ENCODE measurements around the gene KATNB1.
"Not testable (repeated sequence)": the region's sequence is repeated elsewhere in the genome, so short reads cannot be mapped to it uniquely, and the experiment has no call there.

KATNB1 gene

DNA sequence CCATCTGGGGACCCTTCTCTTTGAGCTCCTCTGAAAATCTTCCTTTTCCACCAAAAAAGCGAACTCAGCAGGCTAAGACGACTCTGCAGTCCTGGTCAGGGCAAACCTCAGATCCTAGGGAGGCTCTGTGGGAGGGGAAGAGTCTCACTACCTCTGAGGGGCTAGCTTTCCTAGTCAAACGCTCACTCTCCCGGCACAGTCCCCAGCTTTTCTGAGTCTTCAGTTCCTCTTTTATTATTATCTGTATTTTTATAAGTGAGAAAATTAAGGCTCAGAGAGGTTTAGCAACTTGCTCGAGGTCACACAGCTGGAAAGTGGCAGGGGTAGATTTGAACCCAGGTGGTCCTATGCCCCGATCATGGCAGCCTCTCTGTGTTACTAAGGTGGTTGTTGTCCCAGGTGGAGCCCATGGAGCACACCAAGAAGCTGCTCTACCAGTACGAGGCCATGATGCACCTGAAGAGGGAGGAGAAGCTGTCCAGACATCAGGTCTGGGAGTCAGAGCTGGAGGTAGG is 9.1 kb upstream of the KATNB1 start:
- DNase-seq = no peak

- no peak for DNase-seq
Measured at GRCh38 chr16:57727610-57728009, 8.0 kb upstream of the KATNB1 start.

GRCh38 chr16:57728336-57729181 is 7.0 kb upstream of the KATNB1 start:
- DNase-seq = no peak

- no peak for DNase-seq
Measured at GRCh38 chr16:57729182-57729484, 6.4 kb upstream of the KATNB1 start.

DNA sequence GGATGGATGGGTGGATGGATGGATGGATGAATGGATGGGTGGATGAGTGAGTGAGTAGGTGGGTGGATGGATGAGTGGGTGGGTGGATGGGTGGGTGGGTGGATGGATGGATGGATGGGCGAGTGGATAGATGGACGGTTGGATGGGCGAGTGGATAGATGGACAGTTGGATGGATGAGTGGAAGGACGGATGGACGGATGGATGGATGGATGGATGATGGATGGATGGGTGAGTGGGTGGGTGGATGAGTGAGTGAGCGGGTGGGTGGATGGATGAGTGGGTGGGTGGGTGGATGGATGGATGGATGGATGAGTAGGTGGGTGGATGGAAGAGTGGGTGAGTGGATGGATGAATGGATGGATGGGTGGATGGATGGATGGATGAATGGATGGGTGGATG is 5.7 kb upstream of the KATNB1 start:
- not testable (repeated sequence) for DNase-seq

DNA sequence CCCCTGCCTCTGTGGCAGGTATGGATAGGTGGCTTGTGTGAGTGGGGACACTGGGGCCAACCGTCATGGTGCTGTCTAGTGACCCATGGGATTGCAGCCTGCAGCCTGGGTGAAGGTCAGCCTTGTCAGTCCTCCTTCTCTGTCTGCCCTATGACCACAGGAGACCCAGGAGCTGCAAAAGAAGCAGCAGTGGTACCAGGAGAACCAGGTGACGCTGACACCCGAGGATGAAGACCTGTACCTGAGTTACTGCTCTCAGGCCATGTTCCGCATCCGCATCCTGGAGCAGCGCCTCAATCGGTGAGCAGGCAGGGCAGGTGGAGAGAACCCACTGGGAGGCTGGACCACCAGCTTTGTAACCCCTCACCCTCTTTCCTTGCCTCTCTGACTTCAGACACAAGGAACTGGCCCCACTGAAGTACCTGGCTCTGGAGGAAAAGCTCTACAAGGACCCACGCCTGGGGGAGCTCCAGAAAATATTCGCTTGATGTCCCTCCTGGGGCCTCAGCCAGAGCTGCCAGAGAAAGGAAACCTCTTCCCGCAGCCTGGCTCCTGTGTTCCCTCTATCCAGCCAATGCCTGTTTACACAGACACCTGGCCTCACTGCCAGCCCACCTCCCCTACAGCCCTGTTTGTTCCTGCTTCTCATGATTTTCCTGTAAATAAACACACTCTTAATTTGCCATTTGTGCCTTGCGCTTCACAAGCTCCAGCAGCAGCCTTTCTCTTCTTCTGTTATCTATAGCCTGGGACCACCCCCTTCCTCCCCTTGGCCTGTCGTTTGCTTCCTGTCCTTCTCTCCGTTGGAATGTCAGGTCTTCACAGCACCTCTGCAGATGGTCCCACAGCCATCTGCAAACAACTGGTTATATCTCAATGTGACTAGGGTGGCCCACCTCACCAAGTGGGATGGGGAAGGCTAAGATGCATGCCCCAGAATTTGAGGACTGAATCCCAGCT is 4.5 kb upstream of the KATNB1 start:
- no peak for DNase-seq

DNA sequence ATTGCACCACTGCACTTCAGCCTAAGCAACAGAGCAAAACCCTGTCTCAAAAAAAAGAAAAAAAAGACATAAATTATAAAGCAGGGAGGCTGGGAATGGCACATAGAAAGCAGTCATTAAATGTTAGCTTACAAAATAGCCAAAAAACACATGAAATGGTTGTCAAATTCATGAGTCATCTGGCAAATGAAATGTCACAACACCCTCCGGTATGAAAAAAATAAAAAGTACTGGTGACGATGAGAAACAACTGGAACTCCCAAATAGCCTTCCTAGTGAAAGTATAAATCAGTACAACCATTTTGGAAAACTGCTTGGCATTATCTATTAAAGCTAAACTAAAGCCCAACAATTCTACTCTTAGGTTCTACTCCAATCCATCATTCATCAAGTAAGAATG is 3.5 kb upstream of the KATNB1 start:
- no peak for DNase-seq

DNA sequence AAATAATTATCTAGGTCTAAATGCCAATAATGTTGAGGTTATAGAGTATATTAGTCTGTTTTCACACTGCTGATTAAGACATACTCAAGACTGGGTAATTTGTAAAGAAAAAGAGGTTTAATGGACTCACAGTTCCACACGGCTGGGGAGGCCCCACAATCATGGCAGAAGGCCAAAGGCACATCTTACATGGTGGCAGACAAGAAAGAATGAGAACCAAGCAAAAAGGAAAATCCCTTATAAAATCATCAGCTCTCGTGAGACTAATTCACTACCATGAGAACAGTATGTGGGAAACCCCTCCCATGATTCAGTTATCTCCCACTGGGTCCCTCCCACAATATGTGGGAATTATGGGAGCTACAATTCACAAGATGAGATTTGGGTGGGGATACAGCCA is 2.9 kb upstream of the KATNB1 start:
- DNase-seq = no peak

DNA sequence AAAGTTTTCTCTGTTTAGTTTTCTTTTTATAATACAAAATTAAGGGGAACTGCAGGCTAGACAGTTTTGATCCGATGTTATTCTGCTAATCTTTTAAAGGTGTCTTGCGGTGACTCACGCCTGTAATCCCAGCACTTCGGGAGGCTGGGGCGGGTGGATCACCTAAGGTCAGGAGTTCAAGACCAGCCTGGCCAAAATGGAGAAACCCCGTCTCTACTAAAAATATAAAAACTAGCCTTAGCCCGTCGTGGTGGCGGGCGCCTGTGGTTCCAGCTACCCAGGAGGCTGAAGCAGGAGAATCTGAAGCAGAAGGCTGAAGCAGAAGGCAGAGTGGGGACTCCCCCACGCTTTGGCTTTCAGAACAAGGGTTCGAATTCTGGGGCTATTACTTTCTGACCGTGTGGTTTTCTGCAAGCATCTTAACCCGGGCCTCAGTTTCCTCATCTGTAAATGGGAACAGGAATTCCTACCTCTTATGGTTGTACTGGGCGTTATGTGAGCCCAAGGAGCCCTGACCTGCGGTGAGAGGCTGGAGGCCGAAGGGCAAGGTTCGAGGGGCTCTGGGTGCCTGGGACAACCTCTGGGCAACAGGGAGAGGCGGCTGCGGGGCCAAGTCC is 1.2 kb upstream of the KATNB1 start:
- no peak for DNase-seq

DNA sequence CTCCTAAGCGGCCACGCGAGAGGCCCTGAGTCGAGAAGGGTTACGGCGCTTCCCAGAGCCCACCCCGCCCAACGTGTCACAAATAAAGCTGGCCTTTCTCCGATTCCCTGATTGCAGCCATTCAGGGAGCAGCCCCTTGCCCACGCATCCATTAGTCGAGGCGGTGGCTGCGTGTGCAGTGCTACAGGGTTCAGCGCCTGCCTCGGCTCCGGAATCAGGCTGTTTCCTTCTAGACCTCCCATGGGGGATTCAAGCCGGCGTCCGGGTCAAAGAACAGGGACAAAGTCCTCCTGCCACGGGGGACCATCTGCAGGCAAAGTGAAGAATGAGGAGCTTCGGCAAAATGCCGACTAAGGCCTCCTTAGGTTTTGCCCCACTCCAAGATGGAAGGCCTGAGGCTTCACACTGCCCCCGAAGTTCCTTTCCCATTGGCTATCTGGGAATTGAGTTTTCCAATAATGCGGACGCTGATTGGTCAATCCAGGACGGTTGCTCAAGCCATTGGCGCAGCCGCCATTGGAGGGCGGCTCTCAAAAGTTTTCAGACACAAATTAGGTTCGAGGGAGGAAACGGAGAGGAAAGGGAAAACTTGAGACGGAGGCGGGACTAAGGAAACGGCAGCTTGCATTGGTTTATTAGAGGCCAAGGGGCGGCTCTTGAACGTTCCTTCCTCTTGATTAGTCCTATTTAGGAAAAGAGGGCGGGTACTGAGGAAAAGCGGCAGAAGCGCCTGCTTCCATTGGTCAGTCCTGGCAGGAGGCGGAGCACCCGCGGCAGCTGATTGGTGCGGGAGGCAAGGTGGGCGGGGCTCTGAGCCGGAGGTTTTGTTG is 430 bp upstream of the KATNB1 start:
- peak; percentile 93 for DNase-seq

DNA sequence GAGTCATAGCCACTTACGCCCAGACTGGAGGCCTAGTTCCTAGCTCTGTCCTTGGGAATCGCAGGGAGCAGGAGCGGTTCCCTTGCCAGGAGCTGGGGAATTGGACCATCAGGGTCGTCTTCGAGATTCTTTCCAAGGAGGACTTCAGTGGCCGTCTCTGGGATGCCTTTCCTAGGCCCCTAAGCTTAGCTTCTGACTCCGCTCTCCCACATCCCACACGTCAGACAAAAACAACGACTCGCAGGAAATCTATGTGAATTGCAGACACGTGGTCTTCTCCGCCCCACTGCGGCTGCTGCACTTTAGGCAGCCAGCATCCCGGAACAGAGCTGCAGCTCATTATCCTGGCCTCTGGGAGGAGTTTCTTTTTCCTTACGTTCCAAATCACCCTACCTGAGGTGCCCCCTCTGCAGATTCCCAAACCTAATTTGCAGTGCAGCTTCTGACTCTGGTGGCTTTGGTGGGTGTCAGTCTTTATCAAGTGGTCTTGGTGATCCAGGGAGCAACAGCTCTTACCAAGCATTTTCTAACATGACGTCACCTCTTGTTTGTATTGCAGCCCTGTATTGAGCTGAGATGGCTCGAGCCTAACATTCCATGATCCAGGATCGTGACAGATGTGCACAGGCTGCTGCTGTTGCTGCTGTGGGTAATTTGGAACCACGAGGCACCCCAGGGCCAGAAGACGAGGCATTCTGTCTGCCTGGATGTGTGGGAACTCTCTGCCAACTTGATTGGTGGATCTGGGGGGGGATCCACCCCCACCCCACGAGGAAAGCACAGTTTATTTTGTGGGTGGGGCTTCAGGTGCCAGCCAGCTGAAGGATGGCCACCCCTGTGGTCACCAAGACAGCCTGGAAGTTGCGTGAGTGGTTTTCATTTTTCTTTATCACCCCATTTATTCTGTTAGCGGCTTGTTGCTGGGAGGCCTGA is 1.1 kb downstream of the KATNB1 start:
- no peak for DNase-seq

DNA sequence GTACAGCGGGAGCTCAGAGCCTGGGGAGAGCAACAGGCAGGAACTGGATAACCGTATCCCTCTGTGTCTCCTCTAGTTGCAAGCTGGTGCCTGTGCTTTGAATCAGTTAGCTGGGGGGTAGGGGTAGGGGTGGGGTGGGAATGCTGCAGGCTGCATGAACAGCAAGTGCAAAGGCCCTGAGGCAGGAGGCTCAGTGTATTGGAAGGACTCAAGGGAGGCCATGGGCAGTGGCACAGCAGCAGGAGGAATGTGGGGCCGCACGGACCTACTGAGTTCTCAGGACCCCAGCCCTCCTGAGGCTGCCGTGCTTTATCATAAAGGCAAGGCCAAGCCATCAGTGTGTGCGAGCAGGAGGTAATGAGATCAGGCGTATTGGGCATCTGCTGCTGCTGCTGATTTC is 3.3 kb downstream of the KATNB1 start:
- DNase-seq = no peak

GRCh38 chr16:57739756-57740422 is 4.3 kb downstream of the KATNB1 start:
- no peak for DNase-seq

DNA sequence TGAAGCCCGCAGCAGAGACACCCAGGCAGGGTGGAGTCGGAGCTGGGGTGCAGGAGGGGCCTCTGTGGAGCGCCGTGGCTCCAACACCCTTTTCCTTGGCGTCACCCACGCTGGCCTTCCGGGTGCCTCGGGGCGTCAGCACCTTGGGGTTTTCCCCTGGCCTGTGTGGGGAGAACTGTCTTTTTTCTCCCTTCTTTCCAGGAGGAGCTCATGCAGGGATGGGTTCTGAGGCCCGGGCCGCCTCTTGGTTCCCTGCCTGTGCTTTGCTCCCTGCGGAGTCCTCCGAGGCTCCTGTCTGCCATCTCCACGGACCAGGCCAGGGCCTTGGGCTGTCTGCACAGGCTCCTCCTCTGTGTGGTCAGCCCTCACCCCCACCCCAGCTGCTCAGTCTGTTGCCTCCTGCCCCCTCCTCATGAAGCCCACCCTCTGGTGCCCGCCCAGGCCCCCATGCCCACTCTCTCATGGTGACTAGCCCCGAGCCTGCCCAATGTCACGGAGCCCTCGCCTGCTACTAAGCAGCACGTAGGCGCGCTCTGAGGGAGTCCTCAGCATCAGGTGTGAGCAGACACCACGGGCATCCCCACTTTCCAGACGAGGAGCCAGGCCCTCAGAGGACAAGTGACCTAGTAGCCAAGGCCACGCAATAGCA is 5.0 kb downstream of the KATNB1 start:
- DNase-seq = no peak

DNA sequence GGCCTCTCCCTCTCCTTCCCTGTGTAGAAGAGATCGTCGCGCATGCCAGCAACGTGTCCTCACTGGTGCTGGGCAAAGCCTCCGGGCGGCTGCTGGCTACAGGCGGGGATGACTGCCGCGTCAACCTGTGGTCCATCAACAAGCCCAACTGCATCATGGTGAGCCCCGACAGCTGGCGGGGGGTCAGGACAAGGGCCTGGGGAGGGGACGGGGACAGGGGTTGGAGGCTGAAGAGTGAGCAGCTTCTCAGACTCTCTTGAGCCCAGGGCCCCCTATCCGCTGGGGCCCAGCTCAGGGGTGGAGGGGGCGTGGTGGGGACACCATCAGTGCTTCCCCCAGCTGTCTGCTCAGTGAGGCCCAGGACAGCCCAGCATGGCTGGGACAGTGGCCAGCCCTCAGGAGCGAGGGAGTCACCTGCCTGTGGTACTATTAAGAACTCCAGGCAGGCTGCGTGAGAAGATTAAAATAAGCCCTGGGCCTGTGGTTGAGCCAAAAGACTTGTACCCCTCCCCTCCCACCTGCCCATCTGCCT is 6.2 kb downstream of the KATNB1 start:
- DNase-seq = no peak

GRCh38 chr16:57742543-57742942 is 7.0 kb downstream of the KATNB1 start:
- no peak for DNase-seq

DNA sequence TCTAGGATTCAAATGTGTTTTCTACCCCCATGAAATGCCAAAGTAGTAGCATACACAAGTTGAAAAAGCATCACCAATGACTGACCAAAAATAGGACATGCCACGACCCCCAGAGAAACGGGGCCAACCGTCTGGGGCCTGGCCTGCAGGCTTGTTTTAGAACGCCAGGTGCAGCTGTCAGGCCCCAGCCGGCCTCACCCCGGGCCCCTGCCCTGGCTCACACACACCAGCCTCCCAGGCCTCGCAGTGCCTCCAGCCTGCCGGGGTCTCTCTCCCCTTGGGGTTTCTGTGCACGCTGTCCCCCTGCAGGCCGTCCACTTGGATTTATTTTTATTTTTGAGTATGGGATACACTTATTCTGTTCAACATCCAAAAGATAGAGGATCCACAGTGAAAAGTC is 7.9 kb downstream of the KATNB1 start:
- no peak for DNase-seq

DNA sequence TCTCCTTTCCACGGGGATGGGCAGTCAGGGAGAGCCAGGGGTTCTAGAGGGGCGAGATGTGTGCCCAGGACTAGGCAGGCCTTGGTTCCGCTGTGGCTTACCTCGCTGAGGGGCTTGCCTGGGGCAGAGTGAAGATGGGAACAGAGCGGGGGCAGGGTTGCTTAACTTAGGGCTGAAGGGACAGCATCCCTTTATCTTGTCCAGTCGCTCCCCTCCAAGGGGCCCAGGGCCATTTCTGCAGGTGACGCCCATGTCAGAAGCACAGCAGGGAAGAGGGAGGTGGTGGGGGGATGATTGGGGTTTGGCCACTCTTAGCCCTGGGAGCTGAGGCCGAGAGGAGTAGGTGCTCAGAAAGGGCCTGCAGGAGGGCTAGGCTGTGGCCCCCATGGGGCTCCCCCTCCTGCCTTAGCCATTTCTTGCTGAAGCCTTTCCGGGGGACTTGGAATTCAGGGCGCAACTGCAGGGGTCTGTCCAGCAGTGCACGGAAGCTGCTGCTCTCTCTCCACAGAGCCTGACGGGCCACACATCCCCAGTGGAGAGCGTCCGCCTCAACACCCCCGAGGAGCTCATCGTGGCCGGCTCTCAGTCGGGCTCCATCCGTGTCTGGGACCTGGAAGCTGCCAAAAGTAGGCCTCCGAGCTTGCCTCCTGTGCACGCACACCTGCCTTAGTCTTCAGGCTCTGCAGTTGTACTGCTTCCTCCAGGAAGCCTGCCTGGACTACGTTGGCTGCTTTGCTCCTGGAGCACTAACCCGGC is 8.5 kb downstream of the KATNB1 start:
- DNase-seq = no peak

- no peak for DNase-seq
Measured at GRCh38 chr16:57744642-57744903, 9.0 kb downstream of the KATNB1 start.

GRCh38 chr16:57745768-57746167 is 10.2 kb downstream of the KATNB1 start:
- no peak for DNase-seq

All from NK-92 treated with Interleukin-12 subunit alpha and Interleukin-12 subunit beta, amount 100 ng/mL, for 24 hours (cell line).